Prostate gland (tissue), 2 donors: ENCODE measurements around the gene CTNNA3.

Experiments
- CTCF ChIP-seq, 4 experiments: fragments of 200-600 bp in 2 of 4; fragments of 450-650 bp in 2 of 4; sonication (generic) in 2 of 4; IDR thresholded peaks; 1 replicate in 3 of 4; 2 replicates in 1 of 4; pipeline ENCODE4 v1.5.1; 2016 to 2019; ENCODE audit warnings: antibody characterized with exemption in 4 of 4, mild to moderate bottlenecking in 2 of 4, moderate library complexity in 2 of 4
- POLR2A ChIP-seq: fragments of 450-650 bp; IDR thresholded peaks from one replicate; pipeline ENCODE4 v1.6.1; 2016; ENCODE audit warnings: antibody characterized with exemption, mild to moderate bottlenecking

DNA sequence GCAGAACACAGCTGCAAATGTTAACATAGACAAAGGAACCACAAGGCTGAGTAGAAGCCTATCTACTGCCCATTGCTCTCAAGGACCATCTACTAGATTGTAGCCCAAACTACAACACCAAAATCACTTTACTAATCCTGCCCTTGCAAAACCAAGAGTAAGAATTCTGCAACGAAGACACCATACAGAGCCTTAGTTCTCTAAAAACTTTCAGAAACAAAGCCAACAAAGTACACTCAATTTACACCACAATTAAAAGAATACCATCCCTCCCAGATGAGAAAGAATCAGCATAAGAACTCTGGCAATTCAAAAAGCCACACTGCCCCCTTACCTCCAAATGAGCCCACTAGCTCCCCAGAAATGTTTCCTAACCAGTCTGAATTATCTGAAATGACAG, 294.3 kb downstream of the CTNNA3 start:
- no peak for TF ChIP-seq CTCF (IDR thresholded peaks at IDR 0.05)
- no peak for TF ChIP-seq POLR2A
